Stimulated activated CD8-positive, alpha-beta memory T cell treated with anti-CD3 and anti-CD28 coated beads, Interleukin-4, amount 100 ng/mL, for 48 hours (primary cell): ENCODE results near the gene EGFR.

ENCODE experiments used
- DNase-seq: peaks from one replicate; pipeline ENCODE4 v3.0.0-alpha.2; 2020

The EGFR gene

DNA sequence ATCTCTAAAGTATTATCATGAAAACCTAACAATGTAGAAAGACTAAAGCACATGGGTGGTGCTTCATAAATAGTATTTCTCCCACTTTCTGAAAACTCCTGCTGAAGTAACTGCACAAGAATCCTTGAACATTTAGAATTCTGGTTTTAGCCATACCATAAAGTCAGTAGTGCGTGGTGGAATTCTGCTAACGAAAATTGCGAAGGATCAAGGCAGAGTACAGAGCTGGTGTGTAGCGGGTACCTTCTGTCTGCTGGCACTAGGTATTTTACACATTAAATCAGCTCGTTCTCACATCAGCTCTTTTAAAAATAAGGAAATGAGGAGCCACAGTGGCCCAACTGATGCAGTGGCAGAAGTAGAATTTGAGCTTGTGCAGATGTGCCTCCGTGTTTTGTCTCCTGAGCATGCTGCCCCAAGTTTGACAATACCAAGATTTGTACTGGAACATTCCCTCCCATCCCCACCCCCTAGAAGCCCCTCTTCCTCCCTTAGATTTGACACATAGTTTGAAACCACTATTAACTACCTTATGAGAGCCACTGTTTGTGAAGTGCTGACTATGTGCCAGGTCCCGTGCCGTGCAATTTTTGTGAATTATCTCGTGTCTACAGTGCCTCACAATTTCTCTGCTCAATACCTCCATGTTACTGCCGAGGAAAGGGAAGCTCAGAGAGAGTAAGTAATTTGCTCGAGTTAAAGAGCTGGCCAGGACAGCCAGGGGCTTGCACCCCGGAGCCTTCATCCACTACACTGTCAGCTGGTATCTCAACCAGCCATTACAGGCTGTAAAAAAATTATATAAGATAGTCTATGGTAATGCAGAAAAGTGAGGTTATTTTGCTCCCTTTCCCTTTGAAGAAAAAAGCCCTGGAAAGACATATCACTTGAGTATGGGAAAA is 66.9 kb downstream of the EGFR start:
- DNase-seq: no peak

DNA sequence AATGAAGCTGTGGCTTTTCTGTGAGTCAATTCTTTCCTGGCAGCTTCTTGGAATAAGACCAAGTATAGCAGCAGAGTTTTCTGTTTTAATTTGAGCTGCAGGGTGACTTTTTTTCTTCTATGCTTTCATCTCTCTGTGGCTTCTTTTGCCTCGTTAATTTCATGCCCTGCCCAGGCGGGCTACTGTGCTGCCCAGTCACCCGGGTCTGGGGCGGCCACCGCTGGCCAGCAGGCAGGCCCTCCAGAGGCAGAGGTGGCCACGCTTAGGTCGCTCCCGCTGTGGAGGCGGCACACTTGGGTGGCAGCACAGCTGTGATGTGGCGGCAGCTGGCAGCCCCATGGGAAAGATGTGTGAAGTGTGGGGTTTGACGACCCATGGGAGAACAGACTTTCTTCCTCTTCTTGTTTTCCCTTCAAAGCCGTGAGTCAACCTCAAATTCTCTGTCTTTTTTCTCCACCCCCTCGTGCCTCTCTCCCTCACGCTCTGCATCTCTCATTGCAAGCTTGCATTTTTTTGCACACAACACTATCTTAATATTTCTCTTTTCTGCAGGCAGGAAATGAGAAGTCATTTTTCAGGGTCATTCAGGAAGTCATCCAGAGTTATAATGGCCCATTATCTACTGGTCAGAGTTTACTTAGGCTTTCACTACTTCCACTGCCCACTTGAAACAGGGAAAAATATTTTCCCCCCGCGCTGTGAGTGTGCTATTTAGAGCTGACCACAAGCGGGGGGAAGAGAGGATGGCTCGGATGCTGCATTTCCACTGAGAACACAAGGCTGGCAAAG is 67.8 kb downstream of the EGFR start:
- no peak for DNase-seq

DNA sequence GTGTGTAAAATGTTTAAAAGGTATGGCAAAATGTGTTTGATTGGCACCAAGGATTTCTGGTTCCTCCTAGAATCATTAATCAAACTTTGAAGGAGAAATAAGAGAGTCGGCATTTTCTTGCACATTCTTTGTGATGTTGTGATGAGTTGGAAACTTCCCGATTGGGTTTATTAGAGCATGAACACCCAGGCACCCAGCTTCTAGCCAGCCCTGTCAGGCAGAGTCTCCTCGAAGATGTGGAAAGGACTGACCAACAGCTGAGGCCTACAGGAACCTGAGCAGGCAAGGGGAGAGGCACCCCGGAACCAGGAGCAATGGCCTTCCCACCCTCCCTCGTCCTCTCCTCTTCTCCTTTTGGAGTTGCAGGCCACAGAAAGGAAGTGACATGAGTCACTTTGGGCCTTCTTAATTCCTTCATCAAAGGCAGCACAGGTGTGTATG is 68.7 kb downstream of the EGFR start:
- no peak for DNase-seq

DNA sequence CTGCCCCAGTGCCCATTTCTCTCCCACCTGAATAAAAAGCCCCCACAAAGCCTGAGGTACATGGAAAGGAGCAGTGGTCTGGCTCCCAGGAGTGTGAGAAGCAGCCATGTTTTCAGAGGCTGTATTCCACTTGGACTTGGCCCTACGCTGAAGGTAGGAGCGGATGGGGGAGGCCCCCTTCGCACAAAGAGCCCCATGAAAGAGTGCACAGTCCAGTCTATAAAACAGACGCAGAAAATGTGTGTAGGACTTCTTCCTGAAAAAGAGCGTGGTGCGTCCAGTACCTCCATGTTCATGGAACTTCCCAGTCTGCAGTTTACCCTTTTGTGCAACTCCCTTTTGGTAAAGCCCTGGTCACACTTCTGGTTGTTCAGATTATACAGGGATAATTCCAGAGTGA is 69.3 kb downstream of the EGFR start:
- DNase-seq: no peak

DNA sequence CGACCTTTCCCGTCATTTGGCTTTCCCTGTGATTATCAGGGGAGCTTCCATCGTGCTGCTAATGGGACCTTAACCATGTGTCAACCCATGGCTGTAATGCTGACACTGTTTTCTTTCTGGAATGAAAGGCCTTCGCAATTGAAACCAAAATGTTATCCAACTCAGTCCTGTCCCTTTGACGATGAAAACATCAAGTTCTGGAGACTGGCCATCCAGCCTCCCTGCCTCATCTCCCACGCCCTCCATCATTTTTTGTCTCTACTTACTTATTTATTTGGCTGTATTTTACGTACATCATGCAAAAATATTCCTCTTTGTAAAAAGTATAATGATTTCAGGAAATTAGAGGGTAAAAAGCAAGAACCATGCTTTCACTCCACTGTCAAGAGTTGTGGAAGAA is 69.8 kb downstream of the EGFR start:
- DNase-seq: no peak

DNA sequence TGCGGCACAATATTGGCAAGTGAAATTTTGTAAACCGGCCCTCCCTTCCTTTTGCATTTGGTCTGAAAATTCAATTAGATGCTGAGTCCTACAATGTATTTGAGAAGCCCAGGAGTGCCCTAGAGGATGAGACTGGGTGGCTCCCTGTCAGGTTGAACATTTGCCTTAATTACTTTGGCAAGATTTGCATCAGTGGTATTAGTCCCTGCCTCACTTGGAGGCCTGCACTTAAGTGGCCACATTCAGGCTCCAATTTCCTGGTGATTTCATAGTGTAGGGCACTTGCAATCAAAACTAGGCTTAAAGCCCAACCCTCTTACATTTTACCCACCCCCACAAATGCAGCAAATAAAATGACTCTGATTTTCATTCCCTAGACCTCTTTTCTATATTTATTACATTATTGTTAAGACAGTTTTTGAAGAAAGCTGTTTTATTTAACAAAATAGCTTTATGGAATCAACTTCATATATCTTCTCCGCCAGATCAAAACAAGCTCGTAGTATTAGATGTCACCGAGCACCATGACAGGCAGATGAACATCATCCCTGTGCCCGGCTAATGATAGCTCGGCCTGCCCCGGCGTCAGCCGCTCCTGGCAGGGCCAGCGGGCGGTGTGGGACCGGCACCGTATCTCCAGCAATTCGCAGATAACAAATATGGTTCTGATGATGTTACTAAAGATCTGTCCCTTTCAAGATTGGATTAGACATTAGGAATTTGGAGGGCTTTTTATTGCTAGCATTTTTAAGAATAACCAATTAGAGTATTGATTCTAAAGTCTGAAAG is 73.6 kb downstream of the EGFR start:
- DNase-seq: no peak

DNA sequence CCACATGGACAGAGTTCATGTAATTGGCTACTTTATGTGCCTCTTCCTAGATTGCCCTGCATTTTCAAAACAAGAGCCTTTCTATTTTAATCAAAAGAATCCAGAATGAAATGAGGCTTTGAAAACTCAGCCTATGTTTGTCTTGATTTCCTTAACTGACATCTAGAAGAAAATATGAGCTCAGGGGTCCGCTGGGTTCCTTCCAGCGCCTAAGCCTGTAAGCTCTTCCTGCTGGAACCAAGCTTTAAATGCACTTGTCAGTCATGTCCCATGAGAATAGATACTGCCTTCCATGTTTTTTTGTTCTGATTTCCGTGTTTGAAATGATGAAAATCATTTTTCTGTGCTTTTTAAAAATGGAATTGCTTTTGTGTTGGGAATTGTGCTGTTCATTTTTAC is 74.2 kb downstream of the EGFR start:
- DNase-seq: no peak

DNA sequence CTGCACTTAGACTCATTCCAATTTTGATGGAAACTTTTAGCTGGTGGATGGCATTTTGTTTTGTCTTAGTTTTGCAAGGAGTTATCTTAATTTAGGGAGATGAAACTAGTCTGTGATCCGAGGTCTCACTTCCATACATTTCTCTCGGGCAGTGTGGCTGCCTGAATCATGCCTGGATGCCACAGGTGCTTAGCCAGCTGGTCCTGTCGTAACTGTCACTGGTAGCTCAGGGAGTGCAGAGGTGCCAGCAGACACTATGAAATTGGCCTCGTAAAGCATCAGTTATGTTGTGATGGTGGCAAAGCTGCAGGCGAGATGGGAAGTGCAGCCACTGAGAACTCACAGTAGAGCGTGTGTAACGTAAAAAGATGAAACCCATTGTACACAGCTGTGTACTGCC is 74.9 kb downstream of the EGFR start:
- DNase-seq: no peak

DNA sequence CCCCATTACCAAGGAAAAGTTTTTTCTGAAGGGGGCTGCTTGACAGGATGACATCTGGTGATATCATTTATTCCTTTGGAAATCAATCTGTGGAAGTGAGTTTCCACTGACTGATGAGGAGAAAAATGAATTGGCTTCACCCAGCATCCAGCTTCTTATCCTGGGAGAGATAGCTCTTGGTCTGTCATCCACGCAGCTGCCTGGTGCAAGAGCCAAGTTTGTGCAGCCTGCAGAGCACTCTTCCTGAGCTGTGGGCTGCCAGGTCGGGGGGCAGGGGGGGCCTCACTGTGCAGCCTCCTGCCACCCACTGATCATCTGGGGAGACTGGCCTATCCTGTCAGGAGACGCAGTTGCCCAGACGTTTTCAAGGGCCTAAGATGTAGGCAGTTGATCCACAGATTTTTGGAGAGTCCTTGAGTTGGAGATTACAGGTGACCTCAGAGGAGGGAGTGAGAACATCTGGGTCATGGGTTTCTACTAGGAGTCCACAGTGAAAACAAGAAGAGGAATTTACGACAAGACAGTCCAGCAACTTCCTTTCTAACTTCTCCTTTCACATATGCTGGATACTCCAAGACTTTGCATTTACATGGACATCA is 75.4 kb downstream of the EGFR start:
- no peak for DNase-seq

DNA sequence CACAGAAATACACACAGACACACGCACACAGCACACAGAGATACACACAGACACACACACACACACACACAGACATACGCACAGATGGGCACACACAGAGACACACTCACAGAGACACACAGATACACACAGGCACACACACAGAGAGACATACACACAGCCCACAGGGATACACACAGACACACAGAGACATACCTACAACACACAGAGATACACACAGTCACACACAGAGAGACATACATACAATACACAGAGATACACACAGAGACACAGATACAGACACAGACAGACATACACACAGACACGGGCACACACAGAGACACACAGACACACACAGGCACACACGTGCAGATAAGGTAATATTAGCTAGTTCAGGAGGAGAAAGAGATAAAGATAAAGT is 76.9 kb downstream of the EGFR start:
- DNase-seq: no peak

DNA sequence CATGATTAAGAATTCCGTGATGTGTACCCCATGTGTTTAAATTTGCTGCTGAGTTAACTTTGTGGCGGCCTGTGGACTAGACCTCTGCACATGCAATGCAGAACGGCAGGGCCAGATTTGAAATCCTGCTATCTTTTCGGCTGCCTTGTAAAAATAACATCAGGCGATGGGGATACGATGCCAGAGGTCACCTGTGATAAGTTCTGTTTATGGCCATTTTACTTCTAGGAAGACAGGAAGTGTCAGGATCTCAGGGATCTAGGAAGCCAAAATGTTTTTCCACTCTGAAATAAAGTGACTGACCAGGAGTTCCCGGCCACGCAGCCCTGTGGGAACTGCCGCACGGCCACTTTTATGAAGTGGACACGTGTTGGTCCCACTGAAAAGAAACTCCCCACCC is 77.5 kb downstream of the EGFR start:
- no peak for DNase-seq

DNA sequence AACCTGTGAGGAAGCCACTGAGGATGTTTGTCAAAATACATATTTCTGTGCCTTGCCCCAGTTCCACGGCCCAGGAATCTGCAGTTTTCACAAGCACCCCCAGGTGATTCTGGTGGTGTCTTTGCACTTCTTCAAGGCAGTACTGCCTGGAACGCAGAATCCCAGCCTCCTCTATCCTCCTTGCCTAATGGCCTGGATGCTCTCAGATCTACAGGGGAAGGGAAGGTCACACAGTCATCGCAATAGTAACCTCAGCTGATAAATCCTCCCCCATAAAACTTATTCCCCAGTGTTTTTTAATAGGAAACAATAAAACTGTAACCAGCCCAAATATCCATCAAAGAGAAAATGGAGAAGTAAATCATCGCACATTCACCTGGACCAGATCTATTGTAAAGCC is 78.3 kb downstream of the EGFR start:
- no peak for DNase-seq

DNA sequence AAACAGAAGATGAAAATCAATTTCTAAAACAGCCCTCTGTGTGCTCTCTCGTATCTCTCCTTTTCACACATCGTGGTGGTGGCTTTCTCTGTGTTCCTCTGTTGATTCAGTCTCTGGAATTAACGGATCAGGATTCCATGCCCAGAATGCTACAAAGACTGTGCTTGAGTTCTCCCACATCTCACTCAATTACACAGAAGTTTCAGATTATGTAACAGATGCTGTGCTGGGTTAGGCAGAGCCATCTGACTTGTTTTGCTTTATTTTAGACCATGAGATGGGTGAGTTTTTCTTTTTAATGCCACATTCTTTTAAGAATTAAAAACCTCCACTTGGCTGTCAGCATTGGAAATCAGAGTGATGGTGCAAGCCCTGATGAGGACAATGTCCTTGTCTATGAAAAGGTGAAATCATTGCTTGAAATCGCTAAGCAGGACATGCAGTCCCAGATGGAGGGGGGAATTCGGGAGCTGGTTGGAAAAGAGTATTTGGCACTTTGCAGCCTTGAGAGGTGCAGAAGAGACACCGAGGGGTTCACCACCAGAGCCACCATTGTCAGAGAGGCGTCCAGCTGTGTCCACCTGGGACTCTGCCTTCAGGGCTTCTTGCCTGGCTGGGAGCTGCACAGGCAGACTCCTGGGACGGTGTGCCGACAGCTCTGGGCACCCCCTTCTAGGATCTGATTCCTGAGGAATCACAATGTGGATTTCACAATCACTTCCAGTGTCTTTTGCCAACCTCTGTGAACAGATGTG is 80.4 kb downstream of the EGFR start:
- DNase-seq: no peak

DNA sequence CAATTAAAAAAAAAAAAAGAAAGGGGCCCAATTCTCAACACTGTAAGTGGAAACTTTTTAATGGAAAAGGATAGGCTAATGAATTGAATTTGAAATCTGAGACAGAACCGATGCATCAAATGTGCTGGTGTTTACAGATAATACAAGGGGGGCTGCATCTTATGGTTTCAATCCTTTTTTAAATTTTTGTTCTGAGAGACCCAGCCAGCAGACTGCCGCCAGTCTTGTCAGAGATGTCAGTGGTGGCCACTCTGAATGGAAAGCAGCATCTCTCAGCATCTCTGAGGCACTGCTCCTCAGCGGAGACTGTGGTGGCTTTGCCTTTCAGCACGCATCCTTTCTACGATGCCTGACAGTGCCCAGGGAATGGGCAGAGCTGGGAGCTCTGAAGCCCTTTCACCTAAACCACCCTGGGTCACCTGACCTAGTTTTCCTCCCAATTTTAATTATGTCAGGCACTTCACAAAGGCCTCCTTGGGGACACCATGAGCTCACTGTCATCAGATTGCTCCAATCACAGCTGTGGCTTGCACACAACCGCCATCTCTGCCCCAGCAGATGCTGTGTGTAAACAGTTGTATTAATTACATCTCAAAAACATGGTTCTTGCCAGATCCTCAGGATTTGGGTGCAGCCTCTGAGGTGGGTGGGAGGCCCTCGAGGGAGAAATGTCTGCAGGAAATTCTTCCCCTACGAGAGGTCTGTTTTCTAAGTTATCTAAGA is 81.2 kb downstream of the EGFR start:
- no peak for DNase-seq

DNA sequence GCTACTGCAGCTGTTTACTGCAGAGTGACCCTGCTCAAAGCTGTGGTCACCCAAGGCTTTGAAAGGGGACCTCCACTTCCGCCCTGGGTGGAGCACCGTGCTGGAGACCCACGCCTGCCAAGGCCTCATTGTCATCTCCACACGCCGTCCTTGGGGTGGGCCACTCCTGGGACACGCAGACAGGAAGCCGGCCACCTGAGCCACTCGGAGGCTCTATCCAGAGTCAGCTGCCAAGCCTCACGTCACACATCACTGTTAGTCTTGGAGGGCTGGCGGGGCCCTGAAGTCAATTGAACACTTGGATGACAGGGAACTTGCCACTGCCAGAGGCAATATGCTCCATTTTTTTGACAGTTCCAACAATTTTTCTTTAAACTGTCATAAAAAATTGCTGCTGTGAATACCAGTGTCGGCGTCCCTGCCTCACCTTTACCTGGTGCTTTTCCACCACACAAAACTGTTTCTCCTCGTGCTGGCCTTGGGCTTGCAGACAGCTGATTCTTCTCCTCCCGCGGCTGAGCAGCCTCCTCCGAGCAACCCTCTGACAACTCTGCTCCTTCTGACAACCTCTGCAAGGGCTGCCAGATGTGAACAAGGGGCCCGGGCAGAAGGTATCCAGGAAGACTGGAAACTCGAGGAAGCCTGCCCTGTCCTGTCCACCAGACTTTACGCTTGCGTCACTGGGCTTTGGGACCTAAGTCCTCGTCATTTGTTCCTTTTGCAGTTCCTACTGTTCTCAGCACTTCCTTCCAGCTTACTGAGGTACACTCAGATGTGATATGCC is 81.9 kb downstream of the EGFR start:
- no peak for DNase-seq

DNA sequence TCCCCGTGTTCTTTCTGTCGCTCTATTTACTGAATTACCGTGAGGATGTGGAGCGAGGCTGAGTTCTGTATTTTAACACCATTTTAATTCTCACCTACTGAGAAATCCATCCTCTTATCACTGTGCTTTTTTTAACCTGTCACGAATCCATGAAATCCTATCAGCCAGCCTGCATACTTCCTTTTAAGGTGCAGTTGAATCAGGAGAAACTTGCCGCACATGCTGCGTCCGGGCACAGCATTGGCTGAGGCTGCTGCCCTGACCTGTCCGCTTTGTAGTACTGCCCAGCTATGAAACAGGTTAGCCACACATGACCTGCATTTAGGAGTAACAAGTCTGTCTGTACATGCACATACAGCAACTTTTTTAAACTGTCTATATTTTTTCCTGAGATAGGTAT is 82.5 kb downstream of the EGFR start:
- no peak for DNase-seq

DNA sequence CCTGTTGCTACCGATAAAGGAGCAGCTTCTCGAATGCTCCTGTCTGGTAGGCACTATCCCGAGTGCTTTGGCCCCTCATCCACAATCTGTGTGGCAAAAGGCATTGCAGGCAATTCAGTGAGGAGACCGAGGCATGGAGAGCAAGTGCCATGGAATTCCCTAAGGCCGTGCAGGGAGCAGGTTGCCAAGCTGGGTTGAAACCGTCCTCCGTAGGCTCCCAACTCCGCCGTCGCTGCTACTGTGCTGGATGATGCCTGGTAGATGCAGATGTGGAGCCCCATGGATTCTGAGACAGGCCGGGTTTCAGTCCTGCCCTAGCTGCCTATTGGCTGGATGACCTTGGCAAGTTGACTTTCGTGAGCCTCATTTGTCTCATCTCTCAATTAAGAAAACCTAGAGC is 85.3 kb downstream of the EGFR start:
- no peak for DNase-seq

DNA sequence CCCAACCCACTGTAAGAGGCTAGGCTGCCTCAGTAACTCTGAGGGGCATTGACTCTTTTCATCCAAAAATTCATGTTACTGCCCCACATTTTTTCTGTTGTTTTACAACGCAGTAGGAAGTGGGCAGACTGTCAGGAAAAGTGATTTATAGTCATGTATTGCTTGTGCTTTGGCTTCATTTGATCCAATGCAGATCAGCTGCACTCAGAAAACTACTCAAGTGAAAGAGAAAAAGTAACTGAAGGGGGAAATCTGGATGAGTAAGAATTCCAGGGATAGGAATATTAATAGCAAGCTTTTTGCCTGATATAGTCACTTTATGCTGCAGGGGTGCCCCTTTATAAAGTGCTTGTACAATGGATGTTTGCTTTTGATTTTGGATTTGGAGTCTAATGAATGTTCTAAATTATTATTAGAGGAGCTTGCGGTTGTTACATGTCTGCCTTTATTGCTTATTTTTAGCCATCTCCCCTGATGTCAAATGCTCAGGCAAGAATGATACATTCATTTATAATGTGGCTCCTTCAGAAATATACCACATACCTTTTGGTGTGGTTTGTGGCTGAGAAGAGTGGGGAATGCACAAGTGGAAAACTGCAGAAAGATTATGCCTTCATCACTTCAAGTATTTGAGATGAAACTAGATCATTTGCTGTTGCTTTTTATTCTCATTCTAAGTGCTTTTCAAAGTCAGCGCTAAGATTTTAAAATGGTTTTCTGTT is 86.1 kb downstream of the EGFR start:
- no peak for DNase-seq

DNA sequence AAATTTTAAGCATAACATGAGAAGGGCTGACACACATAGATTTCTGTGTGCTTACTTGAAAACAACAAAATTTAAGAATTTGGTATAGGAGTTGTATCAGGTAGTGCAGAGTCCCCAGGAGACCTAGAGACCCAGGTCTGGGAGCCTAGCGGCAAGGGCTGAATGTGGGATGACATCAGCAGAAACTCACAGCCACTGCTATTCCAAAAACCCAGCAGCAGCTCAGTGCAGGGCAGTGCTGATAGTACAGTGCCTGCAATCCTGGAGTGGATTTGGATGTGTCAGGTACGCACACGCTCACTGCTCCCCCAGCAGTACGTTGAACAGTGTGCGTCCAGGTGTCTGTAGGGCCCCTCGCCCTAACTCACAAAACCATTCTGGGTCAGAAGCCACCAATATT is 87.1 kb downstream of the EGFR start:
- DNase-seq: no peak

DNA sequence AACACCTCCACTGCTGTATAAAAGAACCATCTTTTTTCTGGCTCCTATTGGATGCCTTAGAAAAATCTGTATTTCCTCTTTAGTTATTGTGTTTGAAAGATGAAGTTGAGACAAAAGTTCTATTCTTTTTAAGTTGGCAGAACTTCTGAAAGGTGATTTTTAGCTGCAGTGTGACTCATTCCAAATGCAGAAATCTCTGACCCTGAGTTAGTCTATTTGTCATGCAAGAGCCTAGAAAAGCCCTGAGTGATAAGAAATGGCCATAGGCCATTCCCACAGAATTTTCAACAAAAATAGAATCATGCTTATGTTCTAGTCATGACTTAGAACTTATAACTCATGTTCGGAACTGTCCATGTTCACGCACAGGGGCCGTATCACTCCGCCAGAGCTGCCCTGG is 89.1 kb downstream of the EGFR start:
- no peak for DNase-seq
